Liver (tissue), 3 donors: ENCODE data around the gene MYO15A.

Source experiments
- EGR1 ChIP-seq, 2 donors: IDR thresholded peaks; 2 replicates each; pipeline ENCODE4 v1.6.1; 2016 to 2018; ENCODE audit warnings: antibody characterized with exemption in 2 of 2, low read depth in 2 of 2
- FOXA1 ChIP-seq: IDR thresholded peaks from 2 replicates; pipeline ENCODE4 v1.6.1; 2016; ENCODE audit warnings: antibody characterized with exemption
- JUND ChIP-seq, 2 donors: IDR thresholded peaks; 2 replicates each; pipeline ENCODE4 v1.6.1; 2016; ENCODE audit warnings: antibody characterized with exemption in 2 of 2
- RAD21 ChIP-seq, 2 donors: IDR thresholded peaks; 2 replicates each; pipeline ENCODE4 v1.6.1; 2016; ENCODE audit warnings: antibody characterized with exemption in 2 of 2, mild to moderate bottlenecking in 2 of 2
- RXRA ChIP-seq, 2 donors: IDR thresholded peaks; 2 replicates each; pipeline ENCODE4 v1.6.1; 2017 to 2018; ENCODE audit warnings: antibody characterized with exemption in 2 of 2, mild to moderate bottlenecking in 1 of 2
- SP1 ChIP-seq: IDR thresholded peaks from 2 replicates; pipeline ENCODE4 v1.6.1; 2018; ENCODE audit warnings: antibody characterized with exemption, mild to moderate bottlenecking
- YY1 ChIP-seq: IDR thresholded peaks from 2 replicates; pipeline ENCODE4 v1.6.1; 2016; ENCODE audit warnings: antibody characterized with exemption, mild to moderate bottlenecking
- TF ChIP-seq, protein P1 (sequence below): fragments of 150-350 bp; IDR thresholded peaks from 2 replicates; pipeline ENCODE4 v1.5.1; 2017; ENCODE audit warnings: improper control_type of control experiment, low read depth, low read length; ENCODE audit not compliant: missing input control
- TF ChIP-seq, protein P2 (sequence below): IDR thresholded peaks from 2 replicates; pipeline ENCODE4 v1.6.1; 2016; ENCODE audit warnings: antibody characterized with exemption
- TF ChIP-seq, protein P3 (sequence below): IDR thresholded peaks from 2 replicates; pipeline ENCODE4 v1.6.1; 2016; ENCODE audit warnings: antibody characterized with exemption, mild to moderate bottlenecking
- TF ChIP-seq, protein P4 (sequence below): IDR thresholded peaks from 2 replicates; pipeline ENCODE4 v1.6.1; 2016; ENCODE audit warnings: antibody characterized with exemption
- TF ChIP-seq, protein P5 (sequence below): IDR thresholded peaks from 2 replicates; pipeline ENCODE4 v1.6.1; 2016; ENCODE audit warnings: antibody characterized with exemption
- donor health status: healthy.
- donor health status: healthy.

DNA sequence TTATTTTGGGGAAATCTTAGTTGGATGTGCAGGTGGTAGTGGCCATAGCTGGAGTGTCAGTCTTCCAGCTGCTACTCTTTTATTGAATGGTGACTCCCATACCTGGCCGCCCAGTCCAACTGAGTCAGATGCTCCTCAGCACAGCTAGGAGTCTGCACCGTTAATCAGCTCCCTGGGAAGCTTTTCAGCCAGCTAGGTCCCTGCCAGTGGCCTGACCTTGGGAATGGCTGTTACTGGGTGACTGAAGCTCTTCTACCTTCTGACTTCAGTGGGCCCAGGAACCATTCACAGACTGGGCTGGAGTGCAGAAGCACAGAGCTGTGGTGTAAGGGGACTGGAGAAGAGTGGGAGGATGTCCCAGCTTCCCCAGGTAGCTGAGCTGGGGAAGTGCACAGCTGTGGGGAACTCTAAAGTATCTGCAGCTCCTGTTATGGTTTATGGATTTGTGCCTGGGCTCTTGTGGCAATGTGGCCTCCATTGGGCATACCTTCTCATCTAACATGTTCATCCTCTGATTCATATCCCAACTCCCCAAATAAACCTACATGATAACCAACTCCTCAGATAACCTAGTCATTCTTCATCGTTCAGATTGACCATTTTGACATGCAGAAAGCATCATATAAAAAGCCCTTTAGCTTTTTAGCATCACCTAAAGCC, 89.1 kb downstream of the MYO15A start:
- TF ChIP-seq, protein P1, sequence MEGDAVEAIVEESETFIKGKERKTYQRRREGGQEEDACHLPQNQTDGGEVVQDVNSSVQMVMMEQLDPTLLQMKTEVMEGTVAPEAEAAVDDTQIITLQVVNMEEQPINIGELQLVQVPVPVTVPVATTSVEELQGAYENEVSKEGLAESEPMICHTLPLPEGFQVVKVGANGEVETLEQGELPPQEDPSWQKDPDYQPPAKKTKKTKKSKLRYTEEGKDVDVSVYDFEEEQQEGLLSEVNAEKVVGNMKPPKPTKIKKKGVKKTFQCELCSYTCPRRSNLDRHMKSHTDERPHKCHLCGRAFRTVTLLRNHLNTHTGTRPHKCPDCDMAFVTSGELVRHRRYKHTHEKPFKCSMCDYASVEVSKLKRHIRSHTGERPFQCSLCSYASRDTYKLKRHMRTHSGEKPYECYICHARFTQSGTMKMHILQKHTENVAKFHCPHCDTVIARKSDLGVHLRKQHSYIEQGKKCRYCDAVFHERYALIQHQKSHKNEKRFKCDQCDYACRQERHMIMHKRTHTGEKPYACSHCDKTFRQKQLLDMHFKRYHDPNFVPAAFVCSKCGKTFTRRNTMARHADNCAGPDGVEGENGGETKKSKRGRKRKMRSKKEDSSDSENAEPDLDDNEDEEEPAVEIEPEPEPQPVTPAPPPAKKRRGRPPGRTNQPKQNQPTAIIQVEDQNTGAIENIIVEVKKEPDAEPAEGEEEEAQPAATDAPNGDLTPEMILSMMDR: no peak
- TF ChIP-seq SP1 (no peak), RXRA (IDR thresholded peaks at IDR 0.05) (no peak), JUND (IDR thresholded peaks at IDR 0.05) (no peak), RAD21 (IDR thresholded peaks at IDR 0.05) (no peak), FOXA1 (no peak), EGR1 (IDR thresholded peaks at IDR 0.05; ENCODE audit: low read depth in 2 of 2) (no peak), YY1 (no peak)
- TF ChIP-seq, protein P2, sequence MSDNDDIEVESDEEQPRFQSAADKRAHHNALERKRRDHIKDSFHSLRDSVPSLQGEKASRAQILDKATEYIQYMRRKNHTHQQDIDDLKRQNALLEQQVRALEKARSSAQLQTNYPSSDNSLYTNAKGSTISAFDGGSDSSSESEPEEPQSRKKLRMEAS: no peak
- TF ChIP-seq, protein P3, sequence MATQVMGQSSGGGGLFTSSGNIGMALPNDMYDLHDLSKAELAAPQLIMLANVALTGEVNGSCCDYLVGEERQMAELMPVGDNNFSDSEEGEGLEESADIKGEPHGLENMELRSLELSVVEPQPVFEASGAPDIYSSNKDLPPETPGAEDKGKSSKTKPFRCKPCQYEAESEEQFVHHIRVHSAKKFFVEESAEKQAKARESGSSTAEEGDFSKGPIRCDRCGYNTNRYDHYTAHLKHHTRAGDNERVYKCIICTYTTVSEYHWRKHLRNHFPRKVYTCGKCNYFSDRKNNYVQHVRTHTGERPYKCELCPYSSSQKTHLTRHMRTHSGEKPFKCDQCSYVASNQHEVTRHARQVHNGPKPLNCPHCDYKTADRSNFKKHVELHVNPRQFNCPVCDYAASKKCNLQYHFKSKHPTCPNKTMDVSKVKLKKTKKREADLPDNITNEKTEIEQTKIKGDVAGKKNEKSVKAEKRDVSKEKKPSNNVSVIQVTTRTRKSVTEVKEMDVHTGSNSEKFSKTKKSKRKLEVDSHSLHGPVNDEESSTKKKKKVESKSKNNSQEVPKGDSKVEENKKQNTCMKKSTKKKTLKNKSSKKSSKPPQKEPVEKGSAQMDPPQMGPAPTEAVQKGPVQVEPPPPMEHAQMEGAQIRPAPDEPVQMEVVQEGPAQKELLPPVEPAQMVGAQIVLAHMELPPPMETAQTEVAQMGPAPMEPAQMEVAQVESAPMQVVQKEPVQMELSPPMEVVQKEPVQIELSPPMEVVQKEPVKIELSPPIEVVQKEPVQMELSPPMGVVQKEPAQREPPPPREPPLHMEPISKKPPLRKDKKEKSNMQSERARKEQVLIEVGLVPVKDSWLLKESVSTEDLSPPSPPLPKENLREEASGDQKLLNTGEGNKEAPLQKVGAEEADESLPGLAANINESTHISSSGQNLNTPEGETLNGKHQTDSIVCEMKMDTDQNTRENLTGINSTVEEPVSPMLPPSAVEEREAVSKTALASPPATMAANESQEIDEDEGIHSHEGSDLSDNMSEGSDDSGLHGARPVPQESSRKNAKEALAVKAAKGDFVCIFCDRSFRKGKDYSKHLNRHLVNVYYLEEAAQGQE: no peak
- TF ChIP-seq, protein P4, sequence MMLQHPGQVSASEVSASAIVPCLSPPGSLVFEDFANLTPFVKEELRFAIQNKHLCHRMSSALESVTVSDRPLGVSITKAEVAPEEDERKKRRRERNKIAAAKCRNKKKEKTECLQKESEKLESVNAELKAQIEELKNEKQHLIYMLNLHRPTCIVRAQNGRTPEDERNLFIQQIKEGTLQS: no peak
- TF ChIP-seq, protein P5, sequence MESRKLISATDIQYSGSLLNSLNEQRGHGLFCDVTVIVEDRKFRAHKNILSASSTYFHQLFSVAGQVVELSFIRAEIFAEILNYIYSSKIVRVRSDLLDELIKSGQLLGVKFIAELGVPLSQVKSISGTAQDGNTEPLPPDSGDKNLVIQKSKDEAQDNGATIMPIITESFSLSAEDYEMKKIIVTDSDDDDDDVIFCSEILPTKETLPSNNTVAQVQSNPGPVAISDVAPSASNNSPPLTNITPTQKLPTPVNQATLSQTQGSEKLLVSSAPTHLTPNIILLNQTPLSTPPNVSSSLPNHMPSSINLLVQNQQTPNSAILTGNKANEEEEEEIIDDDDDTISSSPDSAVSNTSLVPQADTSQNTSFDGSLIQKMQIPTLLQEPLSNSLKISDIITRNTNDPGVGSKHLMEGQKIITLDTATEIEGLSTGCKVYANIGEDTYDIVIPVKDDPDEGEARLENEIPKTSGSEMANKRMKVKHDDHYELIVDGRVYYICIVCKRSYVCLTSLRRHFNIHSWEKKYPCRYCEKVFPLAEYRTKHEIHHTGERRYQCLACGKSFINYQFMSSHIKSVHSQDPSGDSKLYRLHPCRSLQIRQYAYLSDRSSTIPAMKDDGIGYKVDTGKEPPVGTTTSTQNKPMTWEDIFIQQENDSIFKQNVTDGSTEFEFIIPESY: no peak
